Fibroblast of pulmonary artery (primary cell): ENCODE data around the gene RFNG.

Source experiments
- DNase-seq: peaks from one replicate; pipeline ENCODE4 v3.0.0-alpha.2; 2010; ENCODE audit warnings: low read depth
- H3K4me3 ChIP-seq: replicated peaks from 2 replicates; pipeline ENCODE4 v1.5.1; 2011; ENCODE audit warnings: low read depth, mild to moderate bottlenecking, control low read depth, low read length, moderate library complexity
- CTCF ChIP-seq: IDR thresholded peaks from 2 replicates; pipeline ENCODE4 v1.5.1; 2011; ENCODE audit warnings: mild to moderate bottlenecking, control low read depth, low read length, inconsistent platforms; ENCODE audit errors: missing control alignments

The RFNG gene

GRCh38 chr17:82060614-82061013 lies 9.0 kb upstream of the RFNG start:
- H3K4me3 ChIP-seq, result no peak overlapping the region

DNA sequence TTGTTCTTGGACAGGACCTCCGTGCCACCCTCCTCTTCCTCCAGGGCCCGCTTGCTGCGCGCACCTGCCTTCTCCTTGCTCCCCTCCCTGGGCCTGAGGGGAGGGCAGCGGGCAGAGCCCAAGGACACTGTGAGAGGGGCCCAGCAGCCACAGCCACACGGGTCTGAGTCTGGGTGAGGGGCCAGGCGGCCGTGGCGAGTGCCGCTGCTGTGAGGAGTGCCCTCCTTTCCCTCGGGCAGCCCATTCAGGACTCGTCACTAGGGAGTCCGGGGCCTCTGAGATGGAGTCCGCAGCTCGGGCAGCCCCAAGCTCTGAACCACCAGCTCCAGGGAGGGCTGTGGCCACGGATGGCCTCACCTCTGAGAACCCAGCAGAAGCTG lies 8.4 kb upstream of the RFNG start:
- DNase-seq, result no peak
- TF ChIP-seq CTCF, result no peak
- no peak overlapping the region for H3K4me3 ChIP-seq

More at GRCh38 chr17:82060614-82061013, 9.0 kb upstream of the RFNG start:
- TF ChIP-seq CTCF, result no peak
- DNase-seq, result no peak

DNA sequence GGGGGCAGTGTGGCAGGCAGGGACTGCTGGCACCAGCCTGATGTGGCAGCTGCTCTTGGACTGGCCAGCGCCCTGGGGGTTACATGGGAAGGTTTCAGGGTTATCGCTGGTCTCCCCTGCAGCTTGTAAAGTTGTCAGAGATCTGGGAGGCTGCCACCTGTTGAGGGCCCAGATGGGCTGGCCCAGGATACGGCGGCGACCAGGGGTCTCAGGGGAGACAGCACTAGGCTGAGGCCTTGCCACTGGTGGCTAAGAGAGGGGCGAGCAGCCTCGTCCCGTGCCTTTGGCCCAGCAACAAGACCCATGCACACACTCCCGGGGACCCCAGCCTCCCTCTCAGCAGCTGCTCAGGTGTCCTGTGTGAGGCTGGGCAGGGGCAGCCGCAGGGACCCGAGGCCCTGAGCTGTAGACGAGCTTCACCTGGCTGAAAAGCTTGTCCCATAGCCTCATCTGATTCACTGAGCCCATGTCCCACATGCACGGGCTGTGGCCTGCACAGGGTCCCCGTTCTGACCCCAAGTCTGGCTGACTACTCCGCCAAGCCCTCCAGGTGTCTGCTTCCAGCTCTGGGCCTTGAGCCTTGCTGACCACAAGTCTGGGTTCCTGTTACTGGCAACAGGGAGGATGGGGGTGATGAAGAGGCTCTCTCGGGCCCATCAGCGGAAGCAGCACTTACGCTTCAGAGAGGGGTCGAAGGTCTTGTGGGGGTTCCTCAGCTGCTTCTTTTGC lies 7.8 kb upstream of the RFNG start:
- TF ChIP-seq CTCF, result no peak
- no peak for DNase-seq
- no peak overlapping the region for H3K4me3 ChIP-seq

DNA sequence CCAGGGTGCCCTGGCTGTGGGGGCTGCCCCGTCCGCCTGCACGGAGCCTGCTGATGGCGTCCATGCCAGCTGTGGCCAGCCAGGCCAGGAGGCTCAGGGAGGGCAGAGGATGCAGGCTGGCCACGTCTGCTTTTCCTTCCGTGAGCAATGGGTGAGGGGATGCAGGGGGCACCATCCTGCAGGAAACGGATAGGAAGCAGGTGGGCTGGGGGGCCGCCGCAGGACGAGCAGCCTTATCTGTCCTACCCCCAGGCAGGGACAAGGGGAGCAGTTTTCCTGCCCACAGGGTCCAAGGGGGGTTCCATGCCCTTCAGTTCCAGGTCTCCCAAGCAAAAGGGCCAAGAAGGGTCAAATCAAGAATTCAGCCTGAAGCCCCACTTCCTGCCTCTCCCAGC lies 7.2 kb upstream of the RFNG start:
- no peak for DNase-seq
- TF ChIP-seq CTCF, result no peak
- H3K4me3 ChIP-seq, result no peak overlapping the region

DNA sequence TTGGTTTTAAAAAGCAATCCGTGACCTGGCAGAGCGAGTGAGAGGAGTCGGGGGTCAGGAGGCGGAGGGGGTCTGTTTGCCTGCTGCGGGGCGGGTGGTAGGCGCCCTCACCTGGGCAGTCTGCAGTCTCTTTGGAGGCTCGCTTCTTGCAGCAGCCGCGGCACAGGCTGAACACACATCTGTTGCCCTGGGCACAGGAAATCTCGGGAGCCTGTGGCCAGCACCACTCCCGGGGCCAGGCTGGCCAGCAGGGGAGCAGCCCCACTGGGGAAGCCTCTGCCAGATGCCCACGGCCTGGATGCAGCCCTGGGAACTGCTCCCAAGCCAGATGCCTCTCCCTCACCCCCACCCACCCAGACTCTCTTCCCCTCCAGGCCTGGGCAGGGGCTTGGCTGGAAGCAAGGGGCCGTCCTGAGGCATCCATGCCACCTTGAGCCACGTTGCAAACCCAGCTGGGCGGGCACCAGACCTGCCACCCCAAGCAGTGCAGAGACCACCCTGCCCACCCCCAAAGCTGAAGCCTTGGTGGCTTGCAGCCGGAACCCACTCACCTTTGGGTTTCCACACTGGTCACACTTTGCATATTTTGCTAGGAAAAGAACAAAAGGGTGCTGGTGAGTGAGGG lies 6.7 kb upstream of the RFNG start:
- H3K4me3 ChIP-seq, result no peak overlapping the region
- TF ChIP-seq CTCF, result no peak
- no peak for DNase-seq

GRCh38 chr17:82056729-82057621 lies 5.4 kb upstream of the RFNG start:
- H3K4me3 ChIP-seq, result no peak overlapping the region
- TF ChIP-seq CTCF, result no peak
- no peak for DNase-seq
